ENCODE data around the gene TSPAN3. TPM values are rescaled to one million over a fixed set of nuclear protein-coding genes. Genes with fewer than 3 reads are reported as not detected.

TSPAN3 gene
- total RNA-seq, 2 donors from 2014 or later, result 215 to 256 TPM

GRCh38 chr15:77063249-77063648 lies 7.7 kb downstream of the TSPAN3 start:
- Histone ChIP-seq H3K36me3 (no peaks in the 10 kb centered on the region), H3K27ac (no peak overlapping the region), H3K4me3 (no peak overlapping the region), H3K9me3 (no peaks in the 10 kb centered on the region), H3K4me1 (ENCODE audit: control insufficient read depth in 1 of 2, low read depth in 2 of 2) (peaks cover 31 to 48% of the 10 kb centered on the region in 2 donors), H3K27me3 (replicated peaks; ENCODE audit: insufficient read depth) (no peaks in the 10 kb centered on the region)
- ATAC-seq (ENCODE audit: insufficient number of reproducible peaks, low FRiP score, low read depth), result no peak
- TF ChIP-seq, protein P1, sequence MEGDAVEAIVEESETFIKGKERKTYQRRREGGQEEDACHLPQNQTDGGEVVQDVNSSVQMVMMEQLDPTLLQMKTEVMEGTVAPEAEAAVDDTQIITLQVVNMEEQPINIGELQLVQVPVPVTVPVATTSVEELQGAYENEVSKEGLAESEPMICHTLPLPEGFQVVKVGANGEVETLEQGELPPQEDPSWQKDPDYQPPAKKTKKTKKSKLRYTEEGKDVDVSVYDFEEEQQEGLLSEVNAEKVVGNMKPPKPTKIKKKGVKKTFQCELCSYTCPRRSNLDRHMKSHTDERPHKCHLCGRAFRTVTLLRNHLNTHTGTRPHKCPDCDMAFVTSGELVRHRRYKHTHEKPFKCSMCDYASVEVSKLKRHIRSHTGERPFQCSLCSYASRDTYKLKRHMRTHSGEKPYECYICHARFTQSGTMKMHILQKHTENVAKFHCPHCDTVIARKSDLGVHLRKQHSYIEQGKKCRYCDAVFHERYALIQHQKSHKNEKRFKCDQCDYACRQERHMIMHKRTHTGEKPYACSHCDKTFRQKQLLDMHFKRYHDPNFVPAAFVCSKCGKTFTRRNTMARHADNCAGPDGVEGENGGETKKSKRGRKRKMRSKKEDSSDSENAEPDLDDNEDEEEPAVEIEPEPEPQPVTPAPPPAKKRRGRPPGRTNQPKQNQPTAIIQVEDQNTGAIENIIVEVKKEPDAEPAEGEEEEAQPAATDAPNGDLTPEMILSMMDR (IDR thresholded peaks at IDR 0.05), result no peak
- no peak for DNase-seq (ENCODE audit: low spot score)

GRCh38 chr15:77060546-77060945 lies 10.4 kb downstream of the TSPAN3 start:
- peak overlapping the region; percentile 51 for H3K4me3 ChIP-seq
- H3K27me3 ChIP-seq (replicated peaks; ENCODE audit: insufficient read depth), result no peaks in the 10 kb centered on the region
- no peaks in the 10 kb centered on the region for H3K36me3 ChIP-seq
- peak overlapping the region in 1 of 2 donors; percentile 57 for H3K27ac ChIP-seq
- no peaks in the 10 kb centered on the region for H3K9me3 ChIP-seq
- TF ChIP-seq, protein P1 (IDR thresholded peaks at IDR 0.05), result no peak
- ATAC-seq (ENCODE audit: insufficient number of reproducible peaks, low FRiP score, low read depth), result no peak
- peaks cover 18 to 32% of the 10 kb centered on the region in 2 donors for H3K4me1 ChIP-seq (ENCODE audit: control insufficient read depth in 1 of 2, low read depth in 2 of 2)
- no peak for DNase-seq (ENCODE audit: low spot score)

GRCh38 chr15:77059786-77060361 lies 11.0 kb downstream of the TSPAN3 start:
- H3K9me3 ChIP-seq, result no peaks in the 10 kb centered on the region
- DNase-seq (ENCODE audit: low spot score) (no peak), ATAC-seq (ENCODE audit: insufficient number of reproducible peaks, low FRiP score, low read depth) (no peak)
- H3K4me1 ChIP-seq (ENCODE audit: control insufficient read depth in 1 of 2, low read depth in 2 of 2), result peaks cover 15 to 36% of the 10 kb centered on the region in 2 donors
- no peak overlapping the region for H3K27ac ChIP-seq
- no peaks in the 10 kb centered on the region for H3K27me3 ChIP-seq (replicated peaks; ENCODE audit: insufficient read depth)
- no peak overlapping the region for H3K4me3 ChIP-seq
- H3K36me3 ChIP-seq, result no peaks in the 10 kb centered on the region
- TF ChIP-seq, protein P1 (IDR thresholded peaks at IDR 0.05), result no peak

GRCh38 chr15:77058468-77058867 lies 12.4 kb downstream of the TSPAN3 start:
- Histone ChIP-seq H3K27me3 (replicated peaks; ENCODE audit: insufficient read depth) (no peaks in the 10 kb centered on the region), H3K36me3 (no peaks in the 10 kb centered on the region), H3K9me3 (no peaks in the 10 kb centered on the region), H3K4me1 (ENCODE audit: control insufficient read depth in 1 of 2, low read depth in 2 of 2) (peaks cover 14 to 38% of the 10 kb centered on the region in 2 donors), H3K4me3 (no peak overlapping the region), H3K27ac (no peak overlapping the region)
- DNase-seq (ENCODE audit: low spot score) (no peak), ATAC-seq (ENCODE audit: insufficient number of reproducible peaks, low FRiP score, low read depth) (no peak)
- TF ChIP-seq, protein P1 (IDR thresholded peaks at IDR 0.05), result no peak

GRCh38 chr15:77057685-77058084 lies 13.2 kb downstream of the TSPAN3 start:
- Histone ChIP-seq H3K36me3 (no peaks in the 10 kb centered on the region), H3K27ac (no peak overlapping the region), H3K4me3 (no peak overlapping the region), H3K9me3 (no peaks in the 10 kb centered on the region), H3K27me3 (replicated peaks; ENCODE audit: insufficient read depth) (no peaks in the 10 kb centered on the region), H3K4me1 (ENCODE audit: control insufficient read depth in 1 of 2, low read depth in 2 of 2) (peaks cover 14 to 38% of the 10 kb centered on the region in 2 donors)
- DNase-seq (ENCODE audit: low spot score), result no peak
- TF ChIP-seq, protein P1 (IDR thresholded peaks at IDR 0.05), result no peak
- ATAC-seq (ENCODE audit: insufficient number of reproducible peaks, low FRiP score, low read depth), result no peak

All from thoracic aorta (tissue), 2 donors.